HepG2 (cell line): Measurements from ENCODE around the gene NINJ2. TPM values are rescaled to one million over a fixed set of nuclear protein-coding genes. Genes with fewer than 3 reads are reported as not detected.

Experiments used
- ASH2L ChIP-seq: fragments of 300-600, 200-600 bp; sonication (generic); IDR thresholded peaks from 2 replicates; pipeline ENCODE4 v1.7.0; 2017; ENCODE audit warnings: low read depth, mild to moderate bottlenecking, moderate library complexity, mixed read lengths, low read length; ENCODE audit not compliant: insufficient read length
- BRCA1 ChIP-seq: sonication (generic); formaldehyde crosslinking; IDR thresholded peaks from 2 replicates; pipeline ENCODE4 v1.4.0; 2020; ENCODE audit warnings: missing genetic modification reagents
- CREB1 ChIP-seq, 2 experiments: fragments of 450-650 bp in 1 of 2; IDR thresholded peaks; 2 replicates each; pipeline ENCODE4 v1.6.1; 2016 to 2017; ENCODE audit warnings: control low read depth in 1 of 2, mild to moderate bottlenecking in 1 of 2, missing compliant biosample characterization in 1 of 2, missing genetic modification characterization in 1 of 2
- EZH2 ChIP-seq: conservative IDR thresholded peaks from 2 replicates; pipeline ENCODE4 v1.6.1; 2012; ENCODE audit warnings: mild to moderate bottlenecking, low read depth, low read length, moderate library complexity
- GTF2F1 ChIP-seq: fragments of 150-350 bp; IDR thresholded peaks from 2 replicates; pipeline ENCODE4 v1.6.1; 2014; ENCODE audit warnings: low read length
- HDAC2 ChIP-seq: sonication (generic); formaldehyde crosslinking; IDR thresholded peaks from 2 replicates; pipeline ENCODE4 v1.4.0; 2020; ENCODE audit warnings: missing genetic modification reagents
- IRF2 ChIP-seq: IDR thresholded peaks from 2 replicates; pipeline ENCODE4 v1.6.1; 2018; ENCODE audit warnings: missing genetic modification reagents, missing compliant biosample characterization
- MIER3 ChIP-seq: IDR thresholded peaks from 2 replicates; pipeline ENCODE4 v1.6.1; 2016; ENCODE audit warnings: missing compliant biosample characterization, borderline replicate concordance
- MXI1 ChIP-seq: IDR thresholded peaks from 3 replicates; pipeline ENCODE4 v1.6.1; 2012; ENCODE audit warnings: low read depth, low read length, inconsistent platforms, borderline replicate concordance
- NONO ChIP-seq, 2 experiments: fragments of 450-650 bp in 1 of 2; sonication (generic) in 1 of 2; formaldehyde crosslinking in 1 of 2; IDR thresholded peaks in 1 of 2; conservative IDR thresholded peaks in 1 of 2; 2 replicates each; pipeline versions ENCODE4 v1.6.1 to v1.8.0; 2017 to 2022; ENCODE audit warnings: mild to moderate bottlenecking in 1 of 2, missing genetic modification reagents in 1 of 2, moderate library complexity in 1 of 2
- SRSF9 ChIP-seq: fragments of 200-400 bp; formaldehyde crosslinking; IDR thresholded peaks from 2 replicates; pipeline ENCODE4 v1.6.1; 2018; ENCODE audit warnings: borderline replicate concordance, mild to moderate bottlenecking, low read depth, low read length; ENCODE audit not compliant: insufficient read depth, poor library complexity, severe bottlenecking
- TBL1XR1 ChIP-seq: fragments of 150-350 bp; IDR thresholded peaks from 2 replicates; pipeline ENCODE4 v1.6.1; 2014; ENCODE audit warnings: borderline replicate concordance, low read length; ENCODE audit not compliant: partially characterized antibody
- TOE1 ChIP-seq: sonication (generic); formaldehyde crosslinking; IDR thresholded peaks from 2 replicates; pipeline ENCODE4 v1.4.0; 2020; ENCODE audit warnings: mild to moderate bottlenecking, missing genetic modification reagents
- YEATS2 ChIP-seq: sonication (generic); formaldehyde crosslinking; IDR thresholded peaks from 2 replicates; pipeline ENCODE4 v1.4.0; 2020; ENCODE audit warnings: missing genetic modification reagents, borderline replicate concordance
- ZNF326 ChIP-seq: sonication (generic); formaldehyde crosslinking; IDR thresholded peaks from 2 replicates; pipeline ENCODE4 v1.4.0; 2020; ENCODE audit warnings: missing genetic modification reagents, borderline replicate concordance
- ZNF329 ChIP-seq: sonication (generic); formaldehyde crosslinking; IDR thresholded peaks from 2 replicates; pipeline ENCODE4 v1.9.0; 2021; ENCODE audit warnings: low read depth, mild to moderate bottlenecking, missing genetic modification reagents
- ZNF34 ChIP-seq: sonication (generic); formaldehyde crosslinking; IDR thresholded peaks from 2 replicates; pipeline ENCODE4 v1.4.0; 2020; ENCODE audit warnings: mild to moderate bottlenecking, missing genetic modification reagents, borderline replicate concordance
- ZNF367 ChIP-seq: sonication (generic); formaldehyde crosslinking; IDR thresholded peaks from 2 replicates; pipeline ENCODE4 v1.4.0; 2020; ENCODE audit warnings: missing genetic modification reagents, borderline replicate concordance
- ZNF644 ChIP-seq: IDR thresholded peaks from 2 replicates; pipeline ENCODE4 v1.6.1; 2016; ENCODE audit warnings: low read depth
- polyA plus RNA-seq, 8 experiments: library from polyadenylated mRNA; depleted of rRNA in 3 of 8; stranded (reverse) in 7 of 8; unstranded in 1 of 8; fragments of >200 nt; fragmentation: Illumina TruSeq in 4 of 8; extraction: Trizol in 4 of 8; gene quantifications; 2 replicates each; pipeline versions ENCODE4 v1.2.1 to v1.2.3, GENCODE V29; 2011 to 2016; ENCODE audit warnings: low read depth in 4 of 8, missing spikeins in 1 of 8, mixed read lengths in 1 of 8; ENCODE audit not compliant: insufficient read depth in 1 of 8
- total RNA-seq, 5 experiments: library from RNA; depleted of rRNA; stranded (reverse); fragments of >200 nt; fragmentation: Illumina TruSeq; extraction: Trizol; gene quantifications; 2 replicates each; pipeline ENCODE4 v1.2.3, GENCODE V29; 2016; ENCODE audit warnings: low read depth in 1 of 5
- TF ChIP-seq, protein P1 (sequence below): sonication (generic); formaldehyde crosslinking; IDR thresholded peaks from 2 replicates; pipeline ENCODE4 v1.9.0; 2021; ENCODE audit warnings: missing genetic modification reagents, borderline replicate concordance
- TF ChIP-seq, protein P2 (sequence below): sonication (generic); formaldehyde crosslinking; IDR thresholded peaks from 2 replicates; pipeline ENCODE4 v1.9.0; 2021; ENCODE audit warnings: missing genetic modification reagents, borderline replicate concordance
- TF ChIP-seq, protein P3 (sequence below): sonication (generic); formaldehyde crosslinking; IDR thresholded peaks from 2 replicates; pipeline ENCODE4 v1.8.0; 2022; ENCODE audit warnings: missing genetic modification reagents, mild to moderate bottlenecking, borderline replicate concordance
- TF ChIP-seq, protein P4 (sequence below): sonication (generic); formaldehyde crosslinking; IDR thresholded peaks from 2 replicates; pipeline ENCODE4 v1.5.0; 2020; ENCODE audit warnings: missing genetic modification reagents

NINJ2 gene
- total and polyA plus RNA-seq, 2 of the 13 experiments (the other 11 are each of a cell fraction or from before 2014, with no cell fraction given) = 0.62 to 3.8 TPM

DNA sequence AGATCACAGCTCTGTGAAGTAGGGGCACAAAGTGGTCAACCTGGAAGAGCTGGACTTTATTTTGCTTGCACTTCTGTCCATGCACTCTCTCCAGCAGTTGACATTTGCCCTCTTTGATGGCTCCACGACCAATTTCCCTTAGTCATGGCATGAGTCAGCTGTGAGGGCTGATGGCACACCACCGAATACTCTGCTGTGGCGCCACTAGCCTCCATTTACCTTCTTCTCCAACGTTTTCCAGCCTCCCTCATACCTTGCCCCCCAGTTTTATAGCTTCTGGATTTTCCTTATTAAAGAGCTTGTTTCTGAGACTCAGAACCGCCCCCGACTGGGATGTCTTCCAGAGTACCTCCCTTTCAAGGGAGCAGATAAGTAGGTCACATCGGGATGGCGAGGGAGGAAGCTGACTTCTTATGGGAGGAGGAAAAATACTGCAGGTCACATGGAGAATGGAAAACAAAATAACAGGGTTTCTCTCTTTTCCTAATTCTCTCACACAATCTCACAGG lies 17.6 kb downstream of the NINJ2 start (continued):
- TF ChIP-seq, protein P1, sequence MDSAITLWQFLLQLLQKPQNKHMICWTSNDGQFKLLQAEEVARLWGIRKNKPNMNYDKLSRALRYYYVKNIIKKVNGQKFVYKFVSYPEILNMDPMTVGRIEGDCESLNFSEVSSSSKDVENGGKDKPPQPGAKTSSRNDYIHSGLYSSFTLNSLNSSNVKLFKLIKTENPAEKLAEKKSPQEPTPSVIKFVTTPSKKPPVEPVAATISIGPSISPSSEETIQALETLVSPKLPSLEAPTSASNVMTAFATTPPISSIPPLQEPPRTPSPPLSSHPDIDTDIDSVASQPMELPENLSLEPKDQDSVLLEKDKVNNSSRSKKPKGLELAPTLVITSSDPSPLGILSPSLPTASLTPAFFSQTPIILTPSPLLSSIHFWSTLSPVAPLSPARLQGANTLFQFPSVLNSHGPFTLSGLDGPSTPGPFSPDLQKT = no peak
- TF ChIP-seq, protein P2, sequence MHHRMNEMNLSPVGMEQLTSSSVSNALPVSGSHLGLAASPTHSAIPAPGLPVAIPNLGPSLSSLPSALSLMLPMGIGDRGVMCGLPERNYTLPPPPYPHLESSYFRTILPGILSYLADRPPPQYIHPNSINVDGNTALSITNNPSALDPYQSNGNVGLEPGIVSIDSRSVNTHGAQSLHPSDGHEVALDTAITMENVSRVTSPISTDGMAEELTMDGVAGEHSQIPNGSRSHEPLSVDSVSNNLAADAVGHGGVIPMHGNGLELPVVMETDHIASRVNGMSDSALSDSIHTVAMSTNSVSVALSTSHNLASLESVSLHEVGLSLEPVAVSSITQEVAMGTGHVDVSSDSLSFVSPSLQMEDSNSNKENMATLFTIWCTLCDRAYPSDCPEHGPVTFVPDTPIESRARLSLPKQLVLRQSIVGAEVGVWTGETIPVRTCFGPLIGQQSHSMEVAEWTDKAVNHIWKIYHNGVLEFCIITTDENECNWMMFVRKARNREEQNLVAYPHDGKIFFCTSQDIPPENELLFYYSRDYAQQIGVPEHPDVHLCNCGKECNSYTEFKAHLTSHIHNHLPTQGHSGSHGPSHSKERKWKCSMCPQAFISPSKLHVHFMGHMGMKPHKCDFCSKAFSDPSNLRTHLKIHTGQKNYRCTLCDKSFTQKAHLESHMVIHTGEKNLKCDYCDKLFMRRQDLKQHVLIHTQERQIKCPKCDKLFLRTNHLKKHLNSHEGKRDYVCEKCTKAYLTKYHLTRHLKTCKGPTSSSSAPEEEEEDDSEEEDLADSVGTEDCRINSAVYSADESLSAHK (CRISPR knock-in tag) = no peak
- TF ChIP-seq CREB1 (IDR thresholded peaks at IDR 0.05) = no peak
- peak; percentile 36; the same call in 1 of the 2 replicates for TF ChIP-seq CREB1 (CRISPR knock-in tag; IDR thresholded peaks at IDR 0.05)
- no peak for TF ChIP-seq ASH2L
- TF ChIP-seq TOE1 (CRISPR knock-in tag) = no peak
- TF ChIP-seq ZNF367 = no peak
- no peak for TF ChIP-seq GTF2F1
- TF ChIP-seq SRSF9 = no peak
- TF ChIP-seq, protein P3, sequence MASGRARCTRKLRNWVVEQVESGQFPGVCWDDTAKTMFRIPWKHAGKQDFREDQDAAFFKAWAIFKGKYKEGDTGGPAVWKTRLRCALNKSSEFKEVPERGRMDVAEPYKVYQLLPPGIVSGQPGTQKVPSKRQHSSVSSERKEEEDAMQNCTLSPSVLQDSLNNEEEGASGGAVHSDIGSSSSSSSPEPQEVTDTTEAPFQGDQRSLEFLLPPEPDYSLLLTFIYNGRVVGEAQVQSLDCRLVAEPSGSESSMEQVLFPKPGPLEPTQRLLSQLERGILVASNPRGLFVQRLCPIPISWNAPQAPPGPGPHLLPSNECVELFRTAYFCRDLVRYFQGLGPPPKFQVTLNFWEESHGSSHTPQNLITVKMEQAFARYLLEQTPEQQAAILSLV (CRISPR knock-in tag) = 0 out of 2 replicates have a peak, but pooled peaks have one; percentile 5
- no peak for TF ChIP-seq ZNF34 (CRISPR knock-in tag)
- peak; percentile 81; the same call in 1 of the 3 replicates for TF ChIP-seq MXI1
- no peak for TF ChIP-seq ZNF329 (CRISPR knock-in tag)
- TF ChIP-seq NONO (IDR thresholded peaks at IDR 0.05) = no peak
- 0 out of 2 replicates have a peak, but pooled peaks have one; percentile 53 for TF ChIP-seq NONO (CRISPR knock-in tag; conservative IDR thresholded peaks at IDR 0.05)
- peak; percentile 89 for TF ChIP-seq ZNF644 (CRISPR knock-in tag)
- TF ChIP-seq ZNF326 (CRISPR knock-in tag) = no peak
- TF ChIP-seq BRCA1 (CRISPR knock-in tag) = no peak
- TF ChIP-seq, protein P4, sequence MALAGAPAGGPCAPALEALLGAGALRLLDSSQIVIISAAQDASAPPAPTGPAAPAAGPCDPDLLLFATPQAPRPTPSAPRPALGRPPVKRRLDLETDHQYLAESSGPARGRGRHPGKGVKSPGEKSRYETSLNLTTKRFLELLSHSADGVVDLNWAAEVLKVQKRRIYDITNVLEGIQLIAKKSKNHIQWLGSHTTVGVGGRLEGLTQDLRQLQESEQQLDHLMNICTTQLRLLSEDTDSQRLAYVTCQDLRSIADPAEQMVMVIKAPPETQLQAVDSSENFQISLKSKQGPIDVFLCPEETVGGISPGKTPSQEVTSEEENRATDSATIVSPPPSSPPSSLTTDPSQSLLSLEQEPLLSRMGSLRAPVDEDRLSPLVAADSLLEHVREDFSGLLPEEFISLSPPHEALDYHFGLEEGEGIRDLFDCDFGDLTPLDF (CRISPR knock-in tag) = no peak
- peak; percentile 74 for TF ChIP-seq HDAC2 (CRISPR knock-in tag)
- TF ChIP-seq YEATS2 (CRISPR knock-in tag) = no peak
- TF ChIP-seq MIER3 (CRISPR knock-in tag) = 0 out of 2 replicates have a peak, but pooled peaks have one; percentile 57
- peak; percentile 54 for TF ChIP-seq TBL1XR1
- no peak for TF ChIP-seq EZH2
- TF ChIP-seq IRF2 (CRISPR knock-in tag) = peak; percentile 70; the same call in 1 of the 2 replicates
